HL-60 (cell line): ENCODE data around the gene ZNF501.

Source experiments
- GABPA ChIP-seq: IDR thresholded peaks from 2 replicates; pipeline ENCODE4 v1.6.1; 2012; ENCODE audit warnings: low read depth
- POLR2AphosphoS5 ChIP-seq: IDR thresholded peaks from 2 replicates; pipeline ENCODE4 v1.6.1; 2012; ENCODE audit warnings: low read depth
- SPI1 ChIP-seq: IDR thresholded peaks from 2 replicates; pipeline ENCODE4 v1.6.1; 2012; ENCODE audit warnings: low read depth, mild to moderate bottlenecking, borderline replicate concordance
- TF ChIP-seq, protein P1 (sequence below): IDR thresholded peaks from one replicate; pipeline ENCODE4 v1.5.1; 2011; ENCODE audit warnings: low read length, control low read depth, inconsistent platforms; ENCODE audit not compliant: insufficient read depth
- TF ChIP-seq, protein P2 (sequence below): IDR thresholded peaks from 2 replicates; pipeline ENCODE4 v1.6.1; 2012; ENCODE audit warnings: low read depth; ENCODE audit not compliant: insufficient replicate concordance

DNA sequence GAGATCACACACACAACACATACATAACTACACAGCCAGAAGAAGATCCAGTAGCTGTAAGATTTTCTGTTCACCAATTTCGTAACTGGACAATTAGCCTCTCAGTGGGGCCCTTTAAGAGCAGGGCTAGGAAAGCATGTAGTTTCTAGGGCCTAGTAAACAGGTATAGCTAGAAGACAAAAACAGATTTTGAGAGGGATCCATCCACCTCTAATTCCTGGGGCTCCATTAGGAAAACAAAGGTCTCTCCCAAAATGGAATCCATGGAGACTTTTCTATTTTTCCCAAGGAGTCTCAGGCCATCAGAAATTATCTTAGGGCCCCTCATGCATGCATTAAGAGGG, 42.6 kb downstream of the ZNF501 start:
- TF ChIP-seq, protein P1, sequence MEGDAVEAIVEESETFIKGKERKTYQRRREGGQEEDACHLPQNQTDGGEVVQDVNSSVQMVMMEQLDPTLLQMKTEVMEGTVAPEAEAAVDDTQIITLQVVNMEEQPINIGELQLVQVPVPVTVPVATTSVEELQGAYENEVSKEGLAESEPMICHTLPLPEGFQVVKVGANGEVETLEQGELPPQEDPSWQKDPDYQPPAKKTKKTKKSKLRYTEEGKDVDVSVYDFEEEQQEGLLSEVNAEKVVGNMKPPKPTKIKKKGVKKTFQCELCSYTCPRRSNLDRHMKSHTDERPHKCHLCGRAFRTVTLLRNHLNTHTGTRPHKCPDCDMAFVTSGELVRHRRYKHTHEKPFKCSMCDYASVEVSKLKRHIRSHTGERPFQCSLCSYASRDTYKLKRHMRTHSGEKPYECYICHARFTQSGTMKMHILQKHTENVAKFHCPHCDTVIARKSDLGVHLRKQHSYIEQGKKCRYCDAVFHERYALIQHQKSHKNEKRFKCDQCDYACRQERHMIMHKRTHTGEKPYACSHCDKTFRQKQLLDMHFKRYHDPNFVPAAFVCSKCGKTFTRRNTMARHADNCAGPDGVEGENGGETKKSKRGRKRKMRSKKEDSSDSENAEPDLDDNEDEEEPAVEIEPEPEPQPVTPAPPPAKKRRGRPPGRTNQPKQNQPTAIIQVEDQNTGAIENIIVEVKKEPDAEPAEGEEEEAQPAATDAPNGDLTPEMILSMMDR: no peak
- no peak for TF ChIP-seq POLR2AphosphoS5
- TF ChIP-seq, protein P2, sequence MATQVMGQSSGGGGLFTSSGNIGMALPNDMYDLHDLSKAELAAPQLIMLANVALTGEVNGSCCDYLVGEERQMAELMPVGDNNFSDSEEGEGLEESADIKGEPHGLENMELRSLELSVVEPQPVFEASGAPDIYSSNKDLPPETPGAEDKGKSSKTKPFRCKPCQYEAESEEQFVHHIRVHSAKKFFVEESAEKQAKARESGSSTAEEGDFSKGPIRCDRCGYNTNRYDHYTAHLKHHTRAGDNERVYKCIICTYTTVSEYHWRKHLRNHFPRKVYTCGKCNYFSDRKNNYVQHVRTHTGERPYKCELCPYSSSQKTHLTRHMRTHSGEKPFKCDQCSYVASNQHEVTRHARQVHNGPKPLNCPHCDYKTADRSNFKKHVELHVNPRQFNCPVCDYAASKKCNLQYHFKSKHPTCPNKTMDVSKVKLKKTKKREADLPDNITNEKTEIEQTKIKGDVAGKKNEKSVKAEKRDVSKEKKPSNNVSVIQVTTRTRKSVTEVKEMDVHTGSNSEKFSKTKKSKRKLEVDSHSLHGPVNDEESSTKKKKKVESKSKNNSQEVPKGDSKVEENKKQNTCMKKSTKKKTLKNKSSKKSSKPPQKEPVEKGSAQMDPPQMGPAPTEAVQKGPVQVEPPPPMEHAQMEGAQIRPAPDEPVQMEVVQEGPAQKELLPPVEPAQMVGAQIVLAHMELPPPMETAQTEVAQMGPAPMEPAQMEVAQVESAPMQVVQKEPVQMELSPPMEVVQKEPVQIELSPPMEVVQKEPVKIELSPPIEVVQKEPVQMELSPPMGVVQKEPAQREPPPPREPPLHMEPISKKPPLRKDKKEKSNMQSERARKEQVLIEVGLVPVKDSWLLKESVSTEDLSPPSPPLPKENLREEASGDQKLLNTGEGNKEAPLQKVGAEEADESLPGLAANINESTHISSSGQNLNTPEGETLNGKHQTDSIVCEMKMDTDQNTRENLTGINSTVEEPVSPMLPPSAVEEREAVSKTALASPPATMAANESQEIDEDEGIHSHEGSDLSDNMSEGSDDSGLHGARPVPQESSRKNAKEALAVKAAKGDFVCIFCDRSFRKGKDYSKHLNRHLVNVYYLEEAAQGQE: no peak
- TF ChIP-seq GABPA: no peak
- TF ChIP-seq SPI1: no peak
